ENCODE data around the gene CD300LG. TPM values are rescaled to one million over a fixed set of nuclear protein-coding genes. Genes with fewer than 3 reads are reported as not detected.

Gene CD300LG
- total RNA-seq, 6 experiments from 2014 or later: 0.12 to 0.73 (median 0.55) TPM; not detected in 1

GRCh38 chr17:43898446-43898845 is 51.5 kb downstream of the CD300LG start:
- intact Hi-C loops (cut with DNase I): no loop called here
- no peak for DNase-seq
- Histone ChIP-seq H3K9me3 (no peaks in the 10 kb centered on the region), H3K4me3 (no peak overlapping the region), H3K36me3 (no peaks in the 10 kb centered on the region), H3K27me3 (no peaks in the 10 kb centered on the region), H3K27ac (no peak overlapping the region), H3K4me1 (no peaks in the 10 kb centered on the region)
- ATAC-seq: no peak
- WGBS (ENCODE audit: insufficient coverage, low coverage, low lambda C conversion rate, missing lambda C conversion rate): no CpG with 5 or more reads among the region's 1 CpG
- TF ChIP-seq CTCF (IDR thresholded peaks at IDR 0.05) (no peak), POLR2A (IDR thresholded peaks at IDR 0.05) (no peak)

- H3K4me3 ChIP-seq: peak overlapping the region; percentile 16 to 36 (median 25)
- H3K27ac ChIP-seq: no peak overlapping the region
- no peaks in the 10 kb centered on the region for H3K27me3 ChIP-seq
- no peaks in the 10 kb centered on the region for H3K9me3 ChIP-seq
- DNase-seq (peak; percentile 61 to 72 (median 72)), ATAC-seq (peak; percentile 78 to 94 (median 90))
- 2% methylated on average over 7 of the region's 31 CpGs for WGBS (ENCODE audit: insufficient coverage, low coverage, low lambda C conversion rate, missing lambda C conversion rate)
- no peaks in the 10 kb centered on the region for H3K36me3 ChIP-seq
- TF ChIP-seq CTCF (IDR thresholded peaks at IDR 0.05): no peak
- TF ChIP-seq POLR2A (IDR thresholded peaks at IDR 0.05): no peak
- H3K4me1 ChIP-seq: no peaks in the 10 kb centered on the region
- intact Hi-C loops (cut with DNase I): loop anchor here in 1 of 2 donors (10.0 kb wide), 1 partner anchor 94 kb away; no protein-coding TSS in a partner anchor
These were observed 53.3 kb downstream of the CD300LG start for GRCh38 chr17:43900183-43900857.

GRCh38 chr17:43900858-43901754 is 54.1 kb downstream of the CD300LG start:
- WGBS (ENCODE audit: insufficient coverage, low coverage, low lambda C conversion rate, missing lambda C conversion rate): 10% methylated on average over 5 of the region's 13 CpGs
- Histone ChIP-seq H3K36me3 (no peaks in the 10 kb centered on the region), H3K4me1 (peaks cover 0 to 3% (median 0%) of the 10 kb centered on the region in 4 donors), H3K27me3 (peaks cover 3 to 5% of the 10 kb centered on the region in 2 donors), H3K27ac (no peak overlapping the region), H3K4me3 (peak overlapping the region; percentile 16 to 36 (median 25)), H3K9me3 (no peaks in the 10 kb centered on the region)
- DNase-seq (no peak), ATAC-seq (no peak)
- intact Hi-C loops (cut with DNase I): loop anchor here in 1 of 2 donors (10.0 kb wide), 1 partner anchor 94 kb away; no protein-coding TSS in a partner anchor
- TF ChIP-seq CTCF (IDR thresholded peaks at IDR 0.05): no peak
- TF ChIP-seq POLR2A (IDR thresholded peaks at IDR 0.05): no peak

- no peak overlapping the region for H3K27ac ChIP-seq
- 50% methylated on average over 6 of the region's 7 CpGs for WGBS (ENCODE audit: insufficient coverage, low coverage, low lambda C conversion rate, missing lambda C conversion rate)
- ATAC-seq (no peak), DNase-seq (no peak)
- no peaks in the 10 kb centered on the region for H3K9me3 ChIP-seq
- intact Hi-C loops (cut with DNase I): loop anchor here in 1 of 2 donors (10.0 kb wide), 1 partner anchor 93 kb away; no protein-coding TSS in a partner anchor
- H3K27me3 ChIP-seq: peaks cover 7 to 10% of the 10 kb centered on the region in 2 donors
- no peak for TF ChIP-seq POLR2A (IDR thresholded peaks at IDR 0.05)
- peaks cover 0 to 7% (median 0%) of the 10 kb centered on the region in 4 donors for H3K4me1 ChIP-seq
- H3K4me3 ChIP-seq: no peak overlapping the region
- no peaks in the 10 kb centered on the region for H3K36me3 ChIP-seq
These were observed 55.0 kb downstream of the CD300LG start for GRCh38 chr17:43901861-43902589.

Data from right lobe of liver (tissue), 6 donors.